ENCODE data around the gene ZNF431. TPM values are rescaled to one million over a fixed set of nuclear protein-coding genes. Genes with fewer than 3 reads are reported as not detected.

ZNF431 gene
- total and polyA plus RNA-seq, 4 donors, result 0.29 to 6.6 (median 1.5) TPM

GRCh38 chr19:21128901-21129698, 12.7 kb upstream of the ZNF431 start:
- no peaks in the 10 kb centered on the region for H3K27me3 ChIP-seq (ENCODE audit: control insufficient read depth in 4 of 4, insufficient read depth in 4 of 4, low read length in 3 of 4)
- H3K4me1 ChIP-seq (ENCODE audit: control insufficient read depth in 4 of 4, insufficient read depth in 4 of 4, low read length in 3 of 4), result no peaks in the 10 kb centered on the region
- H3K9ac ChIP-seq (ENCODE audit: low read depth in 1 of 2, low read length in 2 of 2), result no peak overlapping the region
- no peak for DNase-seq (ENCODE audit: low spot score)
- no peak overlapping the region for H3K27ac ChIP-seq (ENCODE audit: low read depth in 1 of 2, low read length in 2 of 2)
- peaks cover 0 to 2% (median 0%) of the 10 kb centered on the region in 4 donors for H3K36me3 ChIP-seq (ENCODE audit: control insufficient read depth in 4 of 4, insufficient read depth in 3 of 4, low read depth in 1 of 4, low read length in 3 of 4)
- TF ChIP-seq RXRA (IDR thresholded peaks at IDR 0.05), result no peak
- H3K4me3 ChIP-seq (ENCODE audit: low read depth in 1 of 3, low read length in 3 of 3), result no peak overlapping the region
- H3K9me3 ChIP-seq (ENCODE audit: control insufficient read depth in 4 of 4, low read length in 3 of 4), result peaks cover 0 to 3% (median 0%) of the 10 kb centered on the region in 4 donors
- 70% methylated on average over 6 of the region's 6 CpGs for WGBS

GRCh38 chr19:21130097-21130775, 11.6 kb upstream of the ZNF431 start:
- WGBS, result 79% methylated on average over 3 of the region's 3 CpGs
- Histone ChIP-seq H3K36me3 (ENCODE audit: control insufficient read depth in 4 of 4, insufficient read depth in 3 of 4, low read depth in 1 of 4, low read length in 3 of 4) (peaks cover 0 to 2% (median 0%) of the 10 kb centered on the region in 4 donors), H3K27ac (ENCODE audit: low read depth in 1 of 2, low read length in 2 of 2) (no peak overlapping the region), H3K4me3 (ENCODE audit: low read depth in 1 of 3, low read length in 3 of 3) (no peak overlapping the region), H3K9me3 (ENCODE audit: control insufficient read depth in 4 of 4, low read length in 3 of 4) (peaks cover 0 to 3% (median under 1%) of the 10 kb centered on the region in 4 donors), H3K9ac (ENCODE audit: low read depth in 1 of 2, low read length in 2 of 2) (no peak overlapping the region), H3K4me1 (ENCODE audit: control insufficient read depth in 4 of 4, insufficient read depth in 4 of 4, low read length in 3 of 4) (no peaks in the 10 kb centered on the region), H3K27me3 (ENCODE audit: control insufficient read depth in 4 of 4, insufficient read depth in 4 of 4, low read length in 3 of 4) (no peaks in the 10 kb centered on the region)
- TF ChIP-seq, protein P1, sequence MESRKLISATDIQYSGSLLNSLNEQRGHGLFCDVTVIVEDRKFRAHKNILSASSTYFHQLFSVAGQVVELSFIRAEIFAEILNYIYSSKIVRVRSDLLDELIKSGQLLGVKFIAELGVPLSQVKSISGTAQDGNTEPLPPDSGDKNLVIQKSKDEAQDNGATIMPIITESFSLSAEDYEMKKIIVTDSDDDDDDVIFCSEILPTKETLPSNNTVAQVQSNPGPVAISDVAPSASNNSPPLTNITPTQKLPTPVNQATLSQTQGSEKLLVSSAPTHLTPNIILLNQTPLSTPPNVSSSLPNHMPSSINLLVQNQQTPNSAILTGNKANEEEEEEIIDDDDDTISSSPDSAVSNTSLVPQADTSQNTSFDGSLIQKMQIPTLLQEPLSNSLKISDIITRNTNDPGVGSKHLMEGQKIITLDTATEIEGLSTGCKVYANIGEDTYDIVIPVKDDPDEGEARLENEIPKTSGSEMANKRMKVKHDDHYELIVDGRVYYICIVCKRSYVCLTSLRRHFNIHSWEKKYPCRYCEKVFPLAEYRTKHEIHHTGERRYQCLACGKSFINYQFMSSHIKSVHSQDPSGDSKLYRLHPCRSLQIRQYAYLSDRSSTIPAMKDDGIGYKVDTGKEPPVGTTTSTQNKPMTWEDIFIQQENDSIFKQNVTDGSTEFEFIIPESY (IDR thresholded peaks at IDR 0.05), result no peak
- no peak for TF ChIP-seq REST (IDR thresholded peaks at IDR 0.05)
- DNase-seq (ENCODE audit: low spot score), result no peak

- Histone ChIP-seq H3K9me3 (ENCODE audit: control insufficient read depth in 4 of 4, low read length in 3 of 4) (peaks cover 0 to 2% (median under 1%) of the 10 kb centered on the region in 4 donors), H3K27ac (ENCODE audit: low read depth in 1 of 2, low read length in 2 of 2) (no peak overlapping the region), H3K4me1 (ENCODE audit: control insufficient read depth in 4 of 4, insufficient read depth in 4 of 4, low read length in 3 of 4) (no peaks in the 10 kb centered on the region), H3K4me3 (ENCODE audit: low read depth in 1 of 3, low read length in 3 of 3) (no peak overlapping the region), H3K9ac (ENCODE audit: low read depth in 1 of 2, low read length in 2 of 2) (no peak overlapping the region), H3K36me3 (ENCODE audit: control insufficient read depth in 4 of 4, insufficient read depth in 3 of 4, low read depth in 1 of 4, low read length in 3 of 4) (peaks cover 0 to 2% (median 0%) of the 10 kb centered on the region in 4 donors), H3K27me3 (ENCODE audit: control insufficient read depth in 4 of 4, insufficient read depth in 4 of 4, low read length in 3 of 4) (no peaks in the 10 kb centered on the region)
- TF ChIP-seq TAF1 (conservative IDR thresholded peaks at IDR 0.05) (no peak), SP1 (IDR thresholded peaks at IDR 0.05) (no peak), REST (IDR thresholded peaks at IDR 0.05) (no peak), GABPA (IDR thresholded peaks at IDR 0.05 in 1 of 2, conservative IDR thresholded peaks at IDR 0.05 in 1 of 2) (no peak), CTCF (IDR thresholded peaks at IDR 0.05; ENCODE audit: low read depth, low read length, missing input control) (no peak), RAD21 (IDR thresholded peaks at IDR 0.05) (no peak), RXRA (IDR thresholded peaks at IDR 0.05) (no peak), FOXA1 (IDR thresholded peaks at IDR 0.05) (no peak)
- TF ChIP-seq, protein P2, sequence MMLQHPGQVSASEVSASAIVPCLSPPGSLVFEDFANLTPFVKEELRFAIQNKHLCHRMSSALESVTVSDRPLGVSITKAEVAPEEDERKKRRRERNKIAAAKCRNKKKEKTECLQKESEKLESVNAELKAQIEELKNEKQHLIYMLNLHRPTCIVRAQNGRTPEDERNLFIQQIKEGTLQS (IDR thresholded peaks at IDR 0.05), result no peak
- 31% methylated on average over 1 of the region's 1 CpG for WGBS
- no peak for DNase-seq (ENCODE audit: low spot score)
These were observed 8.2 kb upstream of the ZNF431 start for GRCh38 chr19:21133633-21134032.
